Measurements from ENCODE around the gene HOXD10. TPM values are rescaled to one million over a fixed set of nuclear protein-coding genes. Genes with fewer than 3 reads are reported as not detected.
A peak's percentile ranks its signal among the peaks of the same experiment; 100 is the strongest.

HOXD10 gene
- polyA plus RNA-seq, 1 donor = 0.18 TPM

GRCh38 chr2:176096986-176097819, 19.4 kb upstream of the HOXD10 start:
- Histone ChIP-seq H3K4me3 (ENCODE audit: low read length) (peak overlapping the region; percentile 19), H3K36me3 (ENCODE audit: control insufficient read depth, insufficient read depth, low read length) (no peaks in the 10 kb centered on the region), H3K27ac (ENCODE audit: low read length) (no peak overlapping the region), H3K4me1 (ENCODE audit: control insufficient read depth, insufficient read depth, low read length) (peaks cover 12% of the 10 kb centered on the region), H3K27me3 (ENCODE audit: control insufficient read depth, insufficient read depth, low read length) (peaks cover 97% of the 10 kb centered on the region), H3K9me3 (ENCODE audit: control insufficient read depth, low read depth, low read length) (peaks cover 22% of the 10 kb centered on the region)
- WGBS (ENCODE audit: insufficient coverage, low lambda C conversion rate) = no CpG with 5 or more reads among the region's 45 CpGs
- DNase-seq = peak; percentile 43 to 54

DNA sequence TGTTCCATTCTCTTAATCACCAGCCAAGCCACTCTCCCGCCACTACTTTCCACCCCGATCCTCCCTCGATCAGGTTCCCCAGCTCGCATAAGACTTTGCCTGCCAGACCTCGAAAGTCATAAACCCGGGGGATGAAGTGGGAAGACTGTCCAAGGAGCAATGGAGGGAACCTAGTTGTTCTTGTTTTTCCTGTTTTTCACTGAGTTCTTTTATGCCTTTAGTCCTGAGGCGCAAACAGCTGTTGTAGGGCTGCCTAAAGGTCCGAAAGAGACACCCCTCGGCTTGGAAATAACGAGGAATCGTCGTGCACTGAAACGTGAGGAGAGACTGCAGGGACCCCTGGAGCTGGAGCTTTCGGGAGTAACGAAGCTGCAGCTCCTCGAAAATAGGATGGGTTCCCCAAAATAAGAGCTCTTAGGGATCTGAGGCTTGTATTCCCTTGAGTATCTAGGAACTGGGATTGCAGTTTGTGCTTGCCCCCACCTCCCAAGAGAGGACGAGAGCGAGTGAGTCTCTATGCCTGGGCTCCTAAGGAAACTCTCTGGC, 18.7 kb upstream of the HOXD10 start:
- Histone ChIP-seq H3K4me3 (ENCODE audit: low read length) (no peak overlapping the region), H3K27me3 (ENCODE audit: control insufficient read depth, insufficient read depth, low read length) (peaks cover 100% of the 10 kb centered on the region), H3K36me3 (ENCODE audit: control insufficient read depth, insufficient read depth, low read length) (no peaks in the 10 kb centered on the region), H3K27ac (ENCODE audit: low read length) (no peak overlapping the region), H3K4me1 (ENCODE audit: control insufficient read depth, insufficient read depth, low read length) (peaks cover 12% of the 10 kb centered on the region), H3K9me3 (ENCODE audit: control insufficient read depth, low read depth, low read length) (peaks cover 22% of the 10 kb centered on the region)
- no peak for DNase-seq
- no CpG with 5 or more reads among the region's 18 CpGs for WGBS (ENCODE audit: insufficient coverage, low lambda C conversion rate)

DNA sequence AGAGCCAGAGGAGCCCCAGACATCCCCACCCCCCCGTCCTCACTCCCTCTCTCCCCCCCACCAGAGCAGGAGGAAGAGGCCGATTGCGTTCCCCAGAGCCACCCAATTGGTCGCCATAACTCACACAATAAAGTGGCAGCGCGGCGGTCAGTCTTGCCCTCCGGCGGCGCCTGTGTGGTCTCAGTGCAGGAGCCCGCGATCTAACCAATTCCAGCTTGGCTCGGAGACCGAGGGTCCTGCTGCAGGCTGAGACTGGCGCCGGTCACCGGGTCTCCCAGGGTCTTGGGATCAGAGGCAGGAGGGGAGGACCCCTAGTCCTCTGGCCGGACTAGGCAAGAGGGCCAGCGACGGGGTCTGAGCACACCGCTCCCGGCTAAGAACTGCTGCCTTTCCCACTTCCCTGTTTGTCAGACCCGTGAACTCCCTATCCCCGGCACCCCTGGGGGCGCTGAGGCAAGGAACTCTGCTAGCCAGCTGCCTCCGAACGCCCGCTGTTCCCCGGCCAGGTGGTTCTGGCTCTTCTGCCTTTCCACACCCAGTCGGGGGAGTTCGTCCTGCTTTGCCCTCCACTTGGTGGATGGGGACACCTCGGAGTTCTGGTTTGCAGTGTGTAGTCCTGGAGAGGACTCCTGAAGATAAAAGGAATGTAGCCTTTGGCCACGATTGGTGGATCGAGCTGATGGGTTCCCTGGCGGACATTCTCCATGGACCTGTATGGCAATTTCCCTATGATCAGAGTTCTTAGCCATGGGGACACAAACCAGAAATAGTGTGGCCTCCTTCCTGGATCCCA, 18.0 kb upstream of the HOXD10 start:
- Histone ChIP-seq H3K4me3 (ENCODE audit: low read length) (no peak overlapping the region), H3K27ac (ENCODE audit: low read length) (no peak overlapping the region), H3K9me3 (ENCODE audit: control insufficient read depth, low read depth, low read length) (peaks cover 18% of the 10 kb centered on the region), H3K36me3 (ENCODE audit: control insufficient read depth, insufficient read depth, low read length) (no peaks in the 10 kb centered on the region), H3K27me3 (ENCODE audit: control insufficient read depth, insufficient read depth, low read length) (peaks cover 100% of the 10 kb centered on the region), H3K4me1 (ENCODE audit: control insufficient read depth, insufficient read depth, low read length) (peaks cover 7% of the 10 kb centered on the region)
- DNase-seq = no peak
- WGBS (ENCODE audit: insufficient coverage, low lambda C conversion rate) = no CpG with 5 or more reads among the region's 35 CpGs

DNA sequence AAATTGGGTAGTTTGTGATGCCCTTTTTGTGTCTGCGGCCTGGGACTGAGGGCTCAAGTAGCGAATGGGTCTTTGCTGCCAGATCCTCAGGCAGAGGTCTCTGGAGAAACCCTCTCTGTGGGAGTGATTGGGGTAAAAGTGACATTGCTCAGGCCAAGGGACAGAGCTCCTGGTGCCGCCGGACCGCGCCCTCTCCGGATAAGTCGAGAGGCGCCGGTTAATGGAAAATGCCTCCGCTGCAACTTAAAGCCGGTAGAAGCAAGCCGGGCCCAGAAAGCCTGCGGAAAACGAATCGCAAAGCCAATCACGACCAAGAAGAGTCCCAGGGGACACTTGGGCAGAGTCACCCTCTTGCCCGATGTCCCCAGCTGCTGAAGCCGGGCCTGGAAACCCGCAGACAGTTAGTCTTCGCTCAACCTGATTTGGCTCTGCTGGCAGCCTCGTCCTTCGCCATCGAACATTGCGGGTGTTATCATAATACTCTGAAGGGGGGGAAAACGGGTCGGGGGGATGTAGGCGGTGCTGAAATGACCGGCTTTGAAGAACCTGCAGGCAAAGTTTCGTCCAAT, 17.3 kb upstream of the HOXD10 start:
- WGBS (ENCODE audit: insufficient coverage, low lambda C conversion rate) = no CpG with 5 or more reads among the region's 30 CpGs

DNA sequence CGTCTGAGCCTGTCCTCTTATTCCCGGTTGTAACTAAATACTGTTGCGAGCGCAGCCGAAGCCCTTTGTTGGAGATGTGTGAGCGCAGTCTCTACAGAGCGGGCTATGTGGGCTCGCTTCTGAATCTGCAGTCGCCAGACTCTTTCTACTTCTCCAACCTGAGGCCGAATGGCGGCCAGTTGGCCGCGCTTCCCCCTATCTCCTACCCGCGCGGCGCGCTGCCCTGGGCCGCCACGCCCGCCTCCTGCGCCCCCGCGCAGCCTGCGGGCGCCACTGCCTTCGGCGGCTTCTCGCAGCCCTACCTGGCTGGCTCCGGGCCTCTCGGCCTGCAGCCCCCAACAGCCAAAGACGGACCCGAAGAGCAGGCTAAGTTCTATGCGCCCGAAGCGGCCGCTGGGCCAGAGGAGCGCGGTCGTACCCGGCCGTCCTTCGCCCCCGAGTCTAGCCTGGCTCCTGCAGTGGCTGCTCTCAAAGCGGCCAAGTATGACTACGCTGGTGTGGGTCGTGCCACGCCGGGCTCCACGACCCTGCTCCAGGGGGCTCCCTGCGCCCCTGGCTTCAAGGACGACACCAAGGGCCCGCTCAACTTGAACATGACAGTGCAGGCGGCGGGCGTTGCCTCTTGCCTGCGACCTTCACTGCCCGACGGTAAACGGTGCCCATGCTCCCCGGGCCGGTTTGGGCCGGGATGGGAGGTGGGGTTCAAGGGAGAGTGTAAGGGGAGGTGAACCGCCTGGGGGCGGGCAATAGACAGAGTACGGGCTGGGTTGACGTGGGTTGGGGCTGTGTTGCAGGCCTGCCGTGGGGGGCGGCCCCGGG, 16.6 kb upstream of the HOXD10 start, which contains the start of gene HOXD12:
TSS of gene HOXD12 (plus strand) at position 68 of the 819 bp plus-strand sequence. CDS start at position 75, 7 bp downstream.
- H3K36me3 ChIP-seq (ENCODE audit: control insufficient read depth, insufficient read depth, low read length) = no peaks in the 10 kb centered on the region
- no peak within 1 kb of the TSS for H3K4me3 ChIP-seq (ENCODE audit: low read length)
- no peak for DNase-seq
- no CpG with 5 or more reads among the region's 70 CpGs for WGBS (ENCODE audit: insufficient coverage, low lambda C conversion rate)
- peaks cover 100% of the 10 kb centered on the region for H3K27me3 ChIP-seq (ENCODE audit: control insufficient read depth, insufficient read depth, low read length)
- H3K4me1 ChIP-seq (ENCODE audit: control insufficient read depth, insufficient read depth, low read length) = peaks cover 7% of the 10 kb centered on the region
- no peak within 1 kb of the TSS for H3K27ac ChIP-seq (ENCODE audit: low read length)
- peaks cover 24% of the 10 kb centered on the region for H3K9me3 ChIP-seq (ENCODE audit: control insufficient read depth, low read depth, low read length)

More for the DNA sequence above, 17.3 kb upstream of the HOXD10 start:
- Histone ChIP-seq H3K27ac (ENCODE audit: low read length) (no peak overlapping the region), H3K27me3 (ENCODE audit: control insufficient read depth, insufficient read depth, low read length) (peaks cover 100% of the 10 kb centered on the region), H3K4me3 (ENCODE audit: low read length) (no peak overlapping the region), H3K36me3 (ENCODE audit: control insufficient read depth, insufficient read depth, low read length) (no peaks in the 10 kb centered on the region), H3K9me3 (ENCODE audit: control insufficient read depth, low read depth, low read length) (peaks cover 18% of the 10 kb centered on the region), H3K4me1 (ENCODE audit: control insufficient read depth, insufficient read depth, low read length) (peaks cover 7% of the 10 kb centered on the region)
- no peak for DNase-seq

- no CpG with 5 or more reads among the region's 28 CpGs for WGBS (ENCODE audit: insufficient coverage, low lambda C conversion rate)
- Histone ChIP-seq H3K27me3 (ENCODE audit: control insufficient read depth, insufficient read depth, low read length) (peaks cover 100% of the 10 kb centered on the region), H3K27ac (ENCODE audit: low read length) (no peak overlapping the region), H3K36me3 (ENCODE audit: control insufficient read depth, insufficient read depth, low read length) (no peaks in the 10 kb centered on the region), H3K4me3 (ENCODE audit: low read length) (no peak overlapping the region), H3K9me3 (ENCODE audit: control insufficient read depth, low read depth, low read length) (peaks cover 30% of the 10 kb centered on the region), H3K4me1 (ENCODE audit: control insufficient read depth, insufficient read depth, low read length) (peaks cover 7% of the 10 kb centered on the region)
- DNase-seq = no peak
These were observed 15.9 kb upstream of the HOXD10 start for GRCh38 chr2:176100547-176101140.

DNA sequence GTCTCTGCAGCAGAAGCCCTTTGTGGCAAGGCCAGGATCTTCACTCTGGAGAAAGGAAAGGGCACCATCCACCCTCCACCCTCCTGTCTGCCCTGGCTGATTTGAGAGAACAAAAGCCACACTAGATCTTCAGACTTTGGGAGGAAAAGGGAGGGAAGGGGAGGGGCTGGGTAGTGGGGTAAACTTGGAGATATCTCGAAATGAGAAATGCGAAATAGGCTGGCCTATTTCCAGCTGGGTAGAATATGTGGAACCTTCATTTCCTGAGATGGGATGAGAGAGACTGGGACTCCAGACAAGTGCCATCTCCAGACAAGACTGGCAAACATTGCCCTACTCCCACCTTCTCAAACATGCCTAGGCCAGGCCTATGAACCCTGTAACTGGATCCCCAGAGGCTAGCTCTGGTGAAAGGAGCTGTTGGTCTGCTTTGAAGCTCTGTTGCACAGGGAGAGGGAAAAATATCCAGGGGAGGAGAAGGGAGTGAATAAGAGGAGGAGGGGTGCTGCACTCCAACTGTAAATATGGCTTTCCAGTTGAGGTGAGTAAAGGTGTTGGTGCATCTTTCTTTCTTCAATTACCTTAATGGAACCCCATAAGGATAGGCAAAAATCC, 15.3 kb upstream of the HOXD10 start:
- no peak for DNase-seq
- Histone ChIP-seq H3K27me3 (ENCODE audit: control insufficient read depth, insufficient read depth, low read length) (peaks cover 100% of the 10 kb centered on the region), H3K9me3 (ENCODE audit: control insufficient read depth, low read depth, low read length) (peaks cover 30% of the 10 kb centered on the region), H3K36me3 (ENCODE audit: control insufficient read depth, insufficient read depth, low read length) (no peaks in the 10 kb centered on the region), H3K27ac (ENCODE audit: low read length) (no peak overlapping the region), H3K4me1 (ENCODE audit: control insufficient read depth, insufficient read depth, low read length) (peaks cover 6% of the 10 kb centered on the region), H3K4me3 (ENCODE audit: low read length) (no peak overlapping the region)
- no CpG with 5 or more reads among the region's 2 CpGs for WGBS (ENCODE audit: insufficient coverage, low lambda C conversion rate)

- Histone ChIP-seq H3K4me3 (ENCODE audit: low read length) (no peak overlapping the region), H3K27ac (ENCODE audit: low read length) (no peak overlapping the region), H3K27me3 (ENCODE audit: control insufficient read depth, insufficient read depth, low read length) (peaks cover 100% of the 10 kb centered on the region), H3K4me1 (ENCODE audit: control insufficient read depth, insufficient read depth, low read length) (peaks cover 1% of the 10 kb centered on the region), H3K9me3 (ENCODE audit: control insufficient read depth, low read depth, low read length) (peaks cover 35% of the 10 kb centered on the region), H3K36me3 (ENCODE audit: control insufficient read depth, insufficient read depth, low read length) (no peaks in the 10 kb centered on the region)
- WGBS (ENCODE audit: insufficient coverage, low lambda C conversion rate) = no CpG with 5 or more reads among the region's 5 CpGs
- DNase-seq = no peak
These were observed 14.7 kb upstream of the HOXD10 start for GRCh38 chr2:176101842-176102241.

- Histone ChIP-seq H3K4me1 (ENCODE audit: control insufficient read depth, insufficient read depth, low read length) (no peaks in the 10 kb centered on the region), H3K4me3 (ENCODE audit: low read length) (no peak overlapping the region), H3K27ac (ENCODE audit: low read length) (no peak overlapping the region), H3K36me3 (ENCODE audit: control insufficient read depth, insufficient read depth, low read length) (no peaks in the 10 kb centered on the region), H3K9me3 (ENCODE audit: control insufficient read depth, low read depth, low read length) (peaks cover 37% of the 10 kb centered on the region), H3K27me3 (ENCODE audit: control insufficient read depth, insufficient read depth, low read length) (peaks cover 100% of the 10 kb centered on the region)
- no peak for DNase-seq
- WGBS (ENCODE audit: insufficient coverage, low lambda C conversion rate) = 0% methylated on average over 1 of the region's 7 CpGs
These were observed 14.2 kb upstream of the HOXD10 start for GRCh38 chr2:176102309-176102866.

Data from large intestine (tissue), 3 donors.